HG03196 (cell line): ENCODE data around the gene SLC30A5.
"Not testable (repeated sequence)": the region's sequence is repeated elsewhere in the genome, so short reads cannot be mapped to it uniquely, and the experiment has no call there.

Experiments used
- ATAC-seq: cut with Tn5 transposase; IDR thresholded peaks from one replicate; pipeline ENCODE4 v1.9.1; 2021; ENCODE audit not compliant: unreplicated experiment

SLC30A5 gene

DNA sequence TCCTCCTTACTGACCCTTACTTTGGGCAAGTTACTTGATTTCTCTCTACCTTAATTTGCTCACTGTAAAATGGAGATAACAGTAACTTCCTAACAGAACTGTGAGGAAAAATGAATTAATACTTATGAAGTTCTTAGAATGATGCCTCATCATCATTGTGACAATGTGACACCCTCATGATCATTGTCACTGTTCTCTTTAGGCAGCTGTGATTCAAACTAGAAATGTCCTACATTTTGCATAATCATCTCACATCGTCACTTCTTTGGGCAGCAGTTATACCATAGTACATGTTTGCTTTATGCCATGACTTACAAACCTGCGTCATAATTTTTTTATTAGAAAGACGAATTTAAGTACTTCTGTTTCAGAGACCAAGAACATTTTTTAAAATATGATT, 9.7 kb downstream of the SLC30A5 start:
- ATAC-seq = no peak

DNA sequence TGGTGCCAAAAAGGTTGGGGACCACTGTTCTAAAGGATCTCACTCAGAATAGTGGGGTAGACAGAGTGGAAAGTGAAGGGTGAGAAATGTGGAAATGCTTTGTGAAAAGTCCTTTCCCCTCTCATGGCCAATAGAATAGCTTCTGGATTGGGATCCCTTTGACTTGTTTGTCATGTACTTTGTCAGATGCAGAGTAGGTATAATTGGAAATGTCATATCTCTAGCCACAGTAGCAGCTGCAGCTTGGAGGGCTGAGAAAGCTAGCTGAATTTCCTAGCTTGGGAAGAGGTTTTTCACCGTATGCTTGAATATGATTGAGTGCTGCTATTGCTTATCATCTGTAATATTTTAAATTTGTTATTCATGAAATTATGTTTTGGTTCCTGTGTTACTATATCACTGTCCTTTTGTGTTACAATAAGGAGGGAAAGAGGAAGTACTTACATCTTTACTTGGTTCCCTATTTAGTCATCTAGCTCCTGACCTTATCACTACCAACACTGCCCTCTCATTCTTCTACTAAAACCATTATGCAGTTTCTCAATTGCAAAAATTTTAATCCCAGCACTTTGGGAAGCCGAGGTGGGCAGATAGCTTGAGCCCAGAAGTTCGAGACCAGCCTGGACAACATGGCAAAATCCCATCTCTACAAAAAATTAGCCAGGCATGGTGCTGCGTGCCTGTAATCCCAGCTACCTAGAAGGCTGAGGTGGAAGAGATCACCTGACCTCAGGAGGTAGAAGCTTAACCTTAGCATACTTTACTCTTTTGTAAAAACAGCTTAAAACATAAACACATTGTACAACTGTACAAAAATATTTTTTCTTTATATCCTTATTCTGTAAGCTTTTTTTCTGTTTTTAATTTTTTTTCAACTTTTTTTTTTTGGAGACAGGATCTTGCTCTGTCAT, 12.4 kb downstream of the SLC30A5 start:
- peak; percentile 69 for ATAC-seq

DNA sequence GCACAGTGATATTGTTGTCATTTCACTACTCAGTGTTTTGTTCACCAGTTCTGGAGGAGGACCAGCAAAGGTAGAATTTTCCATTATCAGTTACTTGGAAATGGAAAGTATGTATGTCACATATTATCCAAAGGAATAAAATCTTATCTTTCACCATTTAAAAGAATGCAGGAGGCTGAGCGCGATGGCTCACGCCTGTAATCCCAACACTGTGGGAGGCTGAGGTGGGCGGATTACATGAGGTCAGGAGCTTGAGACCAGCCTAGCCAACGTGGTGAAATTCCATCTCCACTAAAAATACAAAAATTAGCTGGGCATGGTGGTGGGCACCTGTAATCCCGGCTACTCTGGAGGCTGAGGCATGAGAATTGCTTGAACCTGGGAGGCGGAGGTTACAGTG, 14.6 kb downstream of the SLC30A5 start:
- not testable (repeated sequence) for ATAC-seq

DNA sequence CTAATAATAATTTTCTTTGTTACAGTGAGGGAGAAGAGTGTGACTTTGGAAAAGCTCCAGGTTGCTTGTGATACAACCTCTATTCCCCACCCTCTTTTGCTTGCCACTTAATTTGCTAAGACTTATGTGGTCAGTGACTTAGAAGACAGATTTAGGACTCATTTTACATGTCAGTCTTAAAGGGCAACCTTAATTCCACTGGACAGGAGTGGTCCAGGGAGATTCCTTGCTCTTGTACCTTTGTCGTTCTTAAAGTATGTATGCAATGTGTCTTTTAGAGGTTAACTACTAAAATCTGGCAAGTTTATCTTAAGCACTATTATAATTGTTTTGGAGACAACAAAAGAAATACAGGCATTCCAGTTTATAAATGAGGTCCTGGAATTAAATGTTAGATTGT, 20.0 kb downstream of the SLC30A5 start:
- no peak for ATAC-seq

DNA sequence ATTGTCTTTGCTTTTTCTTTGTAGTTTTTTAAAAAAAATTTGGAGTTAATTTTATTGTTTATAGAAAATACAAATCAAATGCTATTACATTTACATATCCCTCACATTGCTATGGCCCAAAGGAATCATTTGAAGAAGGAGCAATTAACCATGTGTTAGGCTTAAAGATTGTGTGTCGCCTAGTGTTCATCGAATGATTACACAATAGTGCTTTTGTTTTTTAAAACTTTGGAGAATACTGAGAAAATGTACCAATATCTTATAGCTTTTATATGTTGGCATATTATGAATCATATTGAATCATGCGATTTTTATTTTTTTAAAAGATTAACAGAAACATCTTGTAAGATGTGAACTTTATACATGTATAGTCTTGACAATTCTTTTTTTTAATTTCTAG, 21.7 kb downstream of the SLC30A5 start:
- ATAC-seq = no peak

DNA sequence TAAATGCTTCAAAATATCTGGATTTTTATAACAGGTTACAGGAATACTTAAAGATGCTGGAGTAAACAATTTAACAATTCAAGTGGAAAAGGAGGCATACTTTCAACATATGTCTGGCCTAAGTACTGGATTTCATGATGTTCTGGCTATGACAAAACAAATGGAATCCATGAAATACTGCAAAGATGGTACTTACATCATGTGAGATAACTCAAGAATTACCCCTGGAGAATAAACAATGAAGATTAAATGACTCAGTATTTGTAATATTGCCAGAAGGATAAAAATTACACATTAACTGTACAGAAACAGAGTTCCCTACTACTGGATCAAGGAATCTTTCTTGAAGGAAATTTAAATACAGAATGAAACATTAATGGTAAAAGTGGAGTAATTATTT, 35.6 kb downstream of the SLC30A5 start:
- no peak for ATAC-seq

DNA sequence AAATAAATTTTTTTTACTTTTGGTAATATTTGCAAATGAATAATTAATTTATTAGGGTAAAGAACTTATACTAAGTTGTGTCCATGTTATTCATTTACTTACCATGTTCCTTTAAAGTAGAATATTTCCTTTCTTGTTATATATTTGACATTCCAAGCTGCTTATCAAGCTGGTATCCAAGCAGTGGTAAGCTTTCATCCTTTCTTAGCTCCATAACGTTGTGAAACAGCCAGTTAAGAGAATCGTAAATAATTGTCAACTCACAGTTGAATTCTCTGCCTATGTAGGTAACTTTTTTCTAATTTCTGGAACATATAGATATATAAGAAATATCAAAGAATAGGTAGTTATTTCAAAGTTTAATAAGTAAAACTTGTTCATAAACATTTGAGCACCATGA, 36.4 kb downstream of the SLC30A5 start:
- no peak for ATAC-seq

DNA sequence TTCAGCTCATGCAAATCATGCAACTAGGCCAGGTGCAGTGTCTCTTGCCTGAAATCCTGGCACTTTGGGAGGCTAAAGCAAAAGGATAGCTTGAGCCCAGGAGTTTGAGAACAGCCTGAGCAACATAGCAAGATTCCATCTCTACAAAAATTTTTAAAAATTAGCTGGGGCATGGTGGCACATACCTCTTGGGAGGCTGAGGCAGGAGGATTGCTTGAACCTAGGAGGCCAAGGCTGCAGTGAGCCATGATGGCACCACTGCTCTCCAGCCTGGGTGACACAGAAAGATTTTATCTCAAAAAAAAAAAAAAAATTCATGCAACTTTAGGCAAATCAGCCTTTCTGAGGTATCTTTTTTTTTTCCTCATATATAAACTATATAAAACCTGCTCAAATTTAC, 37.5 kb downstream of the SLC30A5 start:
- ATAC-seq = no peak

DNA sequence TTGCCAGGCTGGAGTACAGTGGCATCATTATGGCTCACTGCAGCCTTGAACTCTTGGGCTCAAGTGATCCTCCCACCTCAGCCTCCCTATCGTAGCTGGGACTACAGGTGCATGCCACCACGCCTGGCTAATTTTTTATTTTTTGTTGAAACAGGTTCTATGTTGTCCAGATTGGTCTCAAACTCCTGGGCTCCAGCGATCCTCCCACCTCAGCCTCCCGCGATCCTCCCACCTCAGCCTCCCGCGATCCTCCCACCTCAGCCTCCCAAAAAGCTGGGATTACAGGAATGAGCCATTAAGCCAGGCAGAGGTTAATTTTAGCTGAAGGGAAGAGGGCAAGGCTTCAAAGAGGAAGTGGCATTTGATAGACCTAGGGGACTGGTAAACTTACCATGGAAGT, 40.3 kb downstream of the SLC30A5 start:
- no peak for ATAC-seq

DNA sequence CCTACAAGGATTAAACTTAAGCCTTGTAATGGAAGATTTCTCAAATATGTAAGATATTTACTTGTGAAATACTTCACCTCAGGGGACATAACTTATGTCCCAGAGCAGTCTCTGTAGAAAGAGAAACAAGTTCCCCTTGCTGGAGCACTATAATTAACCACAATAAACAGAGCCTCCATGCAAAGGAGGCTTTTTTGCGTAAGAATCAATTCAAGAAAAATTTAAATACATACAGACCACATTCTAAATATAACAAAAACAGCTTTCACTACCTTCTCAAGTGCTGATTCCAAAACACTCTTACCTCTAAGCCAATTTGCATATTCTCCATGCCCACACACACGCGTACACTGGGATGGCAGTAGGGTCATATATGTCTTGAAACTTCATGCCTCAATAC, 42.5 kb downstream of the SLC30A5 start:
- no peak for ATAC-seq

DNA sequence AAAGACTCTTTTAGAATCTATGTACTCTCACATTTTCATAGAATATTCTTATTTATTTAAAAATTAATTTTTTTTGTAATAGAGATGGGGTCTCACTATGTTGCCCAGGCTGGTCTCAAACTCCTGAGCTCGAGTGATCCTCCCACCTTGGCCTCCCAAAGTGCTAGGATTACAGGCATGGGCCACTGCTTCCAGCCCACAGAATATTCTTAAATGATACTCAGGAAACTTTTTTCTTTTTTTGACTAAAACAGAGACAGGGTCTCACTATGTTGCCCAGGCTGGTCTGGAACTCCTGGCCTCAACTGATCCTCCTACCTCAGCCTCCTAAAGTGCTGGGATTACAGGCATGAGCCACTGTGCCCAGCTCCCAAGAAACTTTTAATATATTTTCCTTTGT, 43.4 kb downstream of the SLC30A5 start:
- ATAC-seq = not testable (repeated sequence)

DNA sequence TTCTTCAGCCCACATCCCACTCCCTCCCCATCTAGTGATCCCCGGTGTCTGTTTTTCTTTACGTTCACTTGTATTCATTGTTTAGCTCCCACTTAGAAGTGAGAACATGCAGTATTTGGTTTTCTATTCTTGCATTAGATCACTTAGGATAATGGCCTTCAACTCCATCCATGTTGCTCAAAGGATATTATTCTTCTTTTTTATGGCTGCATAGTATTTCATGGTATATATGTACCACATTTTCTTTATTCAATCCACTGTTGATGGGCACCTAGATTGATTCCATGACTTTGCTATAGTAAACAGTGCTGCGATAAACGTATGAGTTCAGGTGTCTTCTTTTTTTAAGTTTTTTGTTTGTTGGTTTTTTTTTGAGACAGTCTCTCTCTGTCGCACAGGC, 44.0 kb downstream of the SLC30A5 start:
- ATAC-seq = no peak

DNA sequence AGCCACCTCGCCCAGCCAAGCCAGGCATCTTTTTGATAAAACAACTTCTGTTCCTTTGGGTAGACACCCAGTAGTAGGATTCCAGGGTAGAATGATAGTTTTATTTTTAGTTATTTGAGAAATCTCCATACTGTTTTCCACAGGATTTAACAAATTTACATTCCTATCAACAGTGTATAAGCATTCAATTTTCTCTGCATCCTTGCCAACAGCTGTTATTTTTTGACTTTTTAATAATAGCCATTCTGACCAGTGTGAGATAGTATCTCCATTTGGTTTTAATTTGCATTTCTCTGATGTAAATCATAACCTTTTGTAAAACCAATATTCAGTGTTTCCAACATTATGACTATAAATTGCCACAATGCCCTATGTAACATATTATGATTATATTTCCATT, 45.0 kb downstream of the SLC30A5 start:
- no peak for ATAC-seq

DNA sequence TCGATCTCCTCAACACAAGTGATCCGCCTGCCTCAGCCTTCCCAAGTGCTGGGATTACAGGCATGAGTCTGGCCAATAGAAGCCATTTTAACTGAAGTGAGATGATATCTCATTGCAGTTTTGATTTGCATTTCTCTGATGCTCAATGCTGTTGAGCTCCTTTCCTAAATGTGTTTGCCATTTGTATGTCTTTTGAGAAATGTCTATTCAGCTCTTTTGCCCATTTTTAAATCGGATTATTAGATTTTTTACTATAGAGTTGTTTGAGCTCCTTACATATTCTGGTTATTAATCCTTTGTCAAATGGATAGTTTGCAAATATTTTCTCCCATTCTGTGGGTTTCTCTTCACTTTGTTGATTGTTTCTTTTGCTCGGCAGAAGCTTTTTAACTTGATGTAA, 46.4 kb downstream of the SLC30A5 start:
- not testable (repeated sequence) for ATAC-seq

DNA sequence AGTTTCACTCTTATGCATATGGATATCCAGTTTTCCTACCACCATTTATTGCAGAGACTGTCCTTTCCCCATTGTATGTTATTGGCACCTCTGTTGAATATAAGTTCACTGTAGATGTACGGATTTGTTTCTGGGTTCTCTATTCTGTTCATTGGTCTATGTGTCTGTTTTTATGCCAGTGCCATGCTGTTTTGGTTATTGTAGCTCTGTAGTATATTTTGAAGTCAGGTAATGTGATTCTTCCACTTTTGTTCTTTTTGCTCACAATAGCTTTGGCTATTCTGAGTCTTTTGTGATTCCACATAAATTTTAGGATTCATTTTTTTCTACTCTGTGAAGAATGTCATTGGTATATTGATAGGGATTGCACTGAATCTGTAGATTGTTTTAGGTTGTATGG, 47.0 kb downstream of the SLC30A5 start:
- ATAC-seq = no peak

DNA sequence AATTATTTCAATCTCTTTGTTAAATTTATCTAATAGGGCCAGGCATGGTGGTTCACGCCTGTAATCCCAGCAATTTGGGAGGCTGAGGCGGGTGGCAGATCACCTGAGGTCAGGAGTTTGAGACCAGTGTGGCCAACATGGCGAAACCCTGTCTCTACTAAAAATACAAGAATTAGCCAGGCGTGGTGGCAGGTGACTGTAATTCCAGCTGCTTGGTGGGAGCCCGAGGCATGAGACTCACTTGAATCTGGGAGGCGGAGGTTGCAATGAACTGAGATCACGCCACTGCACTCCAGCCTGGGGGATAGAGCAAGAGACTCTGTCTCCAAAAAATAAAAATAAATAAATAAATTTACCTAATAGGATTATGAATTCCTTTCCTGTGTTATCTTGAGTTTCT, 54.8 kb downstream of the SLC30A5 start:
- not testable (repeated sequence) for ATAC-seq

DNA sequence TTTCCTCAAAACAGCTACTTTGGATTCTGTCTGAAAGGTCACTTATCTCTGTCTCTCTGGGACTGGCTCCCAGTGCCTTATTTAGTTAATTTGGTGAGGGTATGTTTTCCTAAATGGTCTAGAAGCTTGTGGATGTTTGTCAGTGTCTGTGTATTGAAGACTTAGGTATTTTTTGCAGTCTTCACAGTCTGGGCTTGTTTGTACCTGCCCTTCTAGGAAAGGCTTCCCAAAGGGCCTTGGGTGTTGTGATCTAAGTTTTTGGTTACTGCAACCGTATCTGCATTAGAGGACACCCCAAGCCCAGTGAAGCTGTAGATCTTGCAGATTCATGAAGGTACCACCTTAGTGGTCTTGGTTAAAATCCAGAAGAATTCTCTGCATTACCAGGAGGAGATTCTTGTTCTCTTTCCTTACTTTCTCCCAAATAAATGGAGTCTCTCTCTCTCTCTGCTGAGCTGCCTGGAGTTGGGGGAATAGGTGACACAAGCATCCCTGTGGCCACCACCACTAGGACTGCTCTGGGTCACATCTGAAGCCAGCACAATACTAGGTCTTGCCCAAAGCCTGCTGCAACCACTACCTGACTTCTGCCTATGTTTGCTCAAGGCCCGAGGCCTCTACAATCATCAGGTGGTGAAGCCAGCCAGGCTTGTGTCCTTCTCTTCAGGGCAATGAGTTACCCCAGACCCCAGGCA, 55.3 kb downstream of the SLC30A5 start:
- ATAC-seq = no peak

DNA sequence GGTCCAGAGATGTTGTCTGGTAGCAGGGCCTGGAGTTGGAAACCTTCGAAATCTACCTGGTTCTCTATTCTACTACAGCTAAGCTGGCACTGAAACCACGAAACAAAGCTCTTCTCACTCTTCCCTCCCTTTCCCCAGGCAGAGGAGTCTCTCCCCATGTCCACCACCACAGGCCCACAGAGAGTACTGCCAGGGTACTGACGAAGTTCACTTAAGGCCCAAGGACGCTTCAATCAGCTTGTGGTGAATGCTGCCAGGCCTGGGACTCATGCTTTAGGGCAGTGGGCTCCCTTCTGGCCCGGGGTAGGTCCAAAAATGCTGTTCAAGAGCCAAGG, 55.8 kb downstream of the SLC30A5 start:
- no peak for ATAC-seq

DNA sequence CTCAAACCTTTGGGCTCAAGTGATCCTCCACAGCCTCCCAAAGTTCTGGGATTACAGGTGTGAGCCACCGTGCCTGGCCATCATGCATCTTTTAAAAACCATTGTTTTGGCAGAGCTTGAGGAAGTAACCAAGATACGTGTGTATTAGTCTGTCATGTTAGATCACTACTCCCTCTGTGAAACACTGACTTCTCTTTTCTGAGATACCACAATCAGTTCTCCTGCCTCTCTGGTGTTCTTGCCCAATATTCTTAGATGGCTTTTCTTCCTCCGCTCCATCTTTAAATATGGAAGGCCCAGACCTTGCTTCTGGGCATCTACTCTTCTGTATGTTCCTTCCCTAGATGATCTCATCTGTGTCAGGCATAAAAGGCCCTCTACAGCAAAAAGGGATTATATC, 58.9 kb downstream of the SLC30A5 start:
- ATAC-seq = no peak

DNA sequence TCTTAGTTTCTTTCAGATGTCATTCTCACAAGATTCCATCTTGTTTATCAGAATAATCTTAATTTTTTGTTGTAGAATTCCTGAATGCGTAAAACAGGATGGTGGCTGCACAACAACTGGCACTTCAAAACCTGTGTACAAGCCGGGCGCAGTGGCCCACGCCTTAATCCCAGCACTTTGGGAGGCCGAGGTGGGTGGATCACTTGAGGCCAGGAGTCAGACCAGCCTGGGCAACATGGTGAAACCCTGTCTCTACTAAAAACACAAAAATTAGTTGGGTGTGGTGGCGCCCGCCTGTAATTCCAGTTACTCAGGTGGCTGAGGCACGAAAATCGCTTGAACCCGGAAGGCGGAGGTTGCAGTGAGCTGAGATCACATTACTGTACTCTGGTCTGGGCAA, 62.6 kb downstream of the SLC30A5 start:
- ATAC-seq = no peak

DNA sequence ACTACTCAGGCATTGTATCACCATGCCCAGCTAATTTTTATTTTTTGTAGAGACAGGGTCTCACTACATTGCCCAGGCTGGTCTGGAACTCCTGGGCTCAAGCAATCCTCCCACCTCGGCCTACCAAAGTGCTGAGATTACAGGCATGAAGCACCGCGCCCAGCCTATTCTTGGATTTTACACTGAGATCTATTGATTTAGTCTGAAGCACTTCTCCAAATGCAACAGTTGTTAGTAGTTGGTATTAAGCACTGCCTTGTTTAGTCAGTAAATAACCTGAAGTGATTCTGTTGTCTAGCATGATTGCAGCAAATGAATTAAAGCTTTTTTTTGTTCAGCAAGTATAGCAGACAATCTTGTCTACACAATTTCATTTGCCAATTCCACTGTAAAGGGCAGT, 64.2 kb downstream of the SLC30A5 start:
- no peak for ATAC-seq

DNA sequence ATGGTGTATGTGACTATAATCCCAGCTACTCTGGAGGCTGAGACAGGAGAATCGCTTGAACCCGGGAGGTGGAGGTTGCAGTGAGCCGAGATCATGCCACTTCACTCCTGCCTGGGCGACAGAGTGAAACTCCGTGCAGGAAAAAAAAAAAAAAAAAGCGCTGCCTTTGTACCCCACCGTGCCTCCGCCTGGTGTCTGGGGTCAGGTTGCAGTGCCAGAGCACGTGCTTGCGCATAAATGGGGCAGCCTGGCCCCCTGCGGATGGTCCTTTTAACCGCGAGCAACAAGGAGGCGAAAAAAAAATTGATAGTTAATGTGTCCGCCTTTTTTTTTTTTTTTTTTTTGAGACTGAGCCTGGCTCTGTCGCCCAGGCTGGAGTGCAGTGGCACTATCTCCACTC, 66.8 kb downstream of the SLC30A5 start:
- no peak for ATAC-seq
